ENCODE data around the gene CRYZL1.

CRYZL1 gene

GRCh38 chr21:33662046-33662445 is 20.5 kb upstream of the CRYZL1 start:
- no peak for DNase-seq

GRCh38 chr21:33661146-33661545 is 19.6 kb upstream of the CRYZL1 start:
- no peak for DNase-seq

GRCh38 chr21:33660406-33660805 is 18.9 kb upstream of the CRYZL1 start:
- DNase-seq = no peak

GRCh38 chr21:33659568-33659949 is 18.0 kb upstream of the CRYZL1 start:
- DNase-seq = no peak

- no peak for DNase-seq
These were observed 17.5 kb upstream of the CRYZL1 start for GRCh38 chr21:33658919-33659567.

GRCh38 chr21:33657124-33657820 is 15.7 kb upstream of the CRYZL1 start:
- DNase-seq = no peak

- no peak for DNase-seq
These were observed 14.2 kb upstream of the CRYZL1 start for GRCh38 chr21:33655588-33656221.

- no peak for DNase-seq
These were observed 12.9 kb upstream of the CRYZL1 start for GRCh38 chr21:33654412-33654811.

- DNase-seq = no peak
These were observed 10.6 kb upstream of the CRYZL1 start for GRCh38 chr21:33651965-33652680.

- no peak for DNase-seq
These were observed 9.5 kb upstream of the CRYZL1 start for GRCh38 chr21:33650929-33651509.

- DNase-seq = no peak
These were observed 8.7 kb upstream of the CRYZL1 start for GRCh38 chr21:33650230-33650629.

- DNase-seq = no peak
These were observed 7.0 kb upstream of the CRYZL1 start for GRCh38 chr21:33648555-33648954.

GRCh38 chr21:33647587-33647986 is 6.0 kb upstream of the CRYZL1 start:
- DNase-seq = no peak

GRCh38 chr21:33645730-33646129 is 4.2 kb upstream of the CRYZL1 start:
- no peak for DNase-seq

GRCh38 chr21:33644383-33645074 is 3.0 kb upstream of the CRYZL1 start:
- DNase-seq = no peak

GRCh38 chr21:33643658-33644311 is 2.2 kb upstream of the CRYZL1 start:
- peak in 9 of 58 donors; percentile 1 to 20 (median 7) for DNase-seq

GRCh38 chr21:33642896-33643657 is 1.5 kb upstream of the CRYZL1 start:
- peak in 42 of 58 donors; percentile 2 to 63 (median 18) for DNase-seq

GRCh38 chr21:33642027-33642895 is 720 bp upstream of the CRYZL1 start, which contains the start of gene ITSN1:
Gene ITSN1, plus strand, starts transcription at chr21:33642501. Its CDS starts 76,328 bp downstream, at chr21:33718829.
- peak; percentile 94 to 100 (median 100) for DNase-seq

All from anterior cingulate cortex (tissue), 58 donors.